ES-I3 (cell line): Measurements from ENCODE around the gene SYNJ2.
"Not testable (repeated sequence)": the region's sequence is repeated elsewhere in the genome, so short reads cannot be mapped to it uniquely, and the experiment has no call there.

Source experiments
- H3K36me3 ChIP-seq: 2 replicates; pipeline ENCODE4 v1.6.1; 2013; ENCODE audit warnings: mild to moderate bottlenecking, low read length, control low read depth, moderate library complexity; ENCODE audit not compliant: insufficient read depth
- H3K4me1 ChIP-seq: 2 replicates; pipeline ENCODE4 v1.6.1; 2013; ENCODE audit warnings: mild to moderate bottlenecking, control low read depth, low read length; ENCODE audit not compliant: insufficient read depth
- H3K9ac ChIP-seq: 2 replicates; pipeline ENCODE4 v1.6.1; 2013; ENCODE audit warnings: low read depth, mild to moderate bottlenecking, low read length, moderate library complexity
- H3K9me3 ChIP-seq: 2 replicates; pipeline ENCODE4 v1.6.1; 2013; ENCODE audit warnings: mild to moderate bottlenecking, low read length, moderate library complexity; ENCODE audit not compliant: control insufficient read depth, insufficient read depth

The SYNJ2 gene, protein sequence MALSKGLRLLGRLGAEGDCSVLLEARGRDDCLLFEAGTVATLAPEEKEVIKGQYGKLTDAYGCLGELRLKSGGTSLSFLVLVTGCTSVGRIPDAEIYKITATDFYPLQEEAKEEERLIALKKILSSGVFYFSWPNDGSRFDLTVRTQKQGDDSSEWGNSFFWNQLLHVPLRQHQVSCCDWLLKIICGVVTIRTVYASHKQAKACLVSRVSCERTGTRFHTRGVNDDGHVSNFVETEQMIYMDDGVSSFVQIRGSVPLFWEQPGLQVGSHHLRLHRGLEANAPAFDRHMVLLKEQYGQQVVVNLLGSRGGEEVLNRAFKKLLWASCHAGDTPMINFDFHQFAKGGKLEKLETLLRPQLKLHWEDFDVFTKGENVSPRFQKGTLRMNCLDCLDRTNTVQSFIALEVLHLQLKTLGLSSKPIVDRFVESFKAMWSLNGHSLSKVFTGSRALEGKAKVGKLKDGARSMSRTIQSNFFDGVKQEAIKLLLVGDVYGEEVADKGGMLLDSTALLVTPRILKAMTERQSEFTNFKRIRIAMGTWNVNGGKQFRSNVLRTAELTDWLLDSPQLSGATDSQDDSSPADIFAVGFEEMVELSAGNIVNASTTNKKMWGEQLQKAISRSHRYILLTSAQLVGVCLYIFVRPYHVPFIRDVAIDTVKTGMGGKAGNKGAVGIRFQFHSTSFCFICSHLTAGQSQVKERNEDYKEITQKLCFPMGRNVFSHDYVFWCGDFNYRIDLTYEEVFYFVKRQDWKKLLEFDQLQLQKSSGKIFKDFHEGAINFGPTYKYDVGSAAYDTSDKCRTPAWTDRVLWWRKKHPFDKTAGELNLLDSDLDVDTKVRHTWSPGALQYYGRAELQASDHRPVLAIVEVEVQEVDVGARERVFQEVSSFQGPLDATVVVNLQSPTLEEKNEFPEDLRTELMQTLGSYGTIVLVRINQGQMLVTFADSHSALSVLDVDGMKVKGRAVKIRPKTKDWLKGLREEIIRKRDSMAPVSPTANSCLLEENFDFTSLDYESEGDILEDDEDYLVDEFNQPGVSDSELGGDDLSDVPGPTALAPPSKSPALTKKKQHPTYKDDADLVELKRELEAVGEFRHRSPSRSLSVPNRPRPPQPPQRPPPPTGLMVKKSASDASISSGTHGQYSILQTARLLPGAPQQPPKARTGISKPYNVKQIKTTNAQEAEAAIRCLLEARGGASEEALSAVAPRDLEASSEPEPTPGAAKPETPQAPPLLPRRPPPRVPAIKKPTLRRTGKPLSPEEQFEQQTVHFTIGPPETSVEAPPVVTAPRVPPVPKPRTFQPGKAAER (N-terminal part only)

DNA sequence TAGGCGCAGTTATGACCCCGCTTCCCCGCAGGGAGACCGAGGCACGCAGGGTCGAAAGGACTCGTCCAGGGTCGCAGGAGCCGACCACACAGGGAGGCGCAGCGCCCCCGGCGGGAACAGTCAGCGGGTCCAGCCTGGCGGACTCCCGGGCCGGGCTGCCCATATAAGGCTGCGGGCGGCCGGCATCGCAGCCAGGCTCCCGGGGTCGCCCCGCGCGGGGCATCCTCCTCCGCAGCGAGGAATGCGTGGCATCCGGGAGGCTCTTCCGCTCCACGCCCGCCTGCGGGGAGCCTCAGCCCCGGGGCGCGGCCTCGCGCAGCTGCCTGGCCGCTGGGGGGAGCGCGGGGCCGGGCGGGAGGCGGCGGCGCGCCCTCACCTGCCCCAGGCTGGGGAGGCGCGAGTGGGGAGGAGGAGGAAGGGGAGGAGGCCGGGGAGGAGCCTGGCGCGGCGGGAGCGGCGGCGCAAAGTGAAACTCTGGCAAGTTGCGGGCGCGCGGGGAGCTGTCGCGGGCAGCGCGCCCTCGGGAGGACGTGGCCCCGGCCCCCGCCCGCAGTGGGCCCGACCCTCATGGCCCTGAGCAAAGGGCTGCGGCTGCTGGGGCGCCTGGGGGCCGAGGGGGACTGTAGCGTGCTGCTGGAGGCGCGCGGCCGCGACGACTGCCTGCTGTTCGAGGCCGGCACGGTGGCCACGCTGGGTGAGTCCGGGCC is at the start of gene SYNJ2:
Gene SYNJ2 (plus strand): TSS at position 469 of the 707 bp plus-strand sequence. CDS start 99 bp downstream, at position 568.
- Histone ChIP-seq H3K4me1 (peaks cover 21% of the 10 kb centered on the region), H3K9ac (peak within 1 kb of the TSS; percentile 68), H3K36me3 (no peaks in the 10 kb centered on the region), H3K9me3 (no peaks in the 10 kb centered on the region)

DNA sequence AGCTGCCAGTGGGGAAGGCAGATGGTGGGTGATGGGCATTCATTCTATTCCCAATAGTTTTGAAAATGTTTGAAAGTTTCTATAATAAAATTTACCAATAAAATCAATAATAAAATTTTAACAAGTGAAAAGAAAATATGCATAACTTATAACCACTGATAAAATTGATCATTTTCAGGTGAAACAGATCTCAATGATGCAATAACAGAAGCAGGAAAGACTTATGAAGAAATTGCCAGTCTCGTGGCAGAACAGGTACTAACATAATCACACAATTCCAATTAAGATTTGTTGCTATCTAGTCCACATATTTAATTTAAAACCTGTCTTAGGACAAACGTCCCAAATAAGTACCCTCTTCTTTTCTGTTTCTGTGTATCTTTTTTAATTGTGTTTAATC is 45.9 kb upstream of the SYNJ2 start:
- H3K9ac ChIP-seq: no peak overlapping the region
- peaks cover 15% of the 10 kb centered on the region for H3K36me3 ChIP-seq
- peaks cover 6% of the 10 kb centered on the region; the same call in 1 of the 2 replicates for H3K4me1 ChIP-seq

DNA sequence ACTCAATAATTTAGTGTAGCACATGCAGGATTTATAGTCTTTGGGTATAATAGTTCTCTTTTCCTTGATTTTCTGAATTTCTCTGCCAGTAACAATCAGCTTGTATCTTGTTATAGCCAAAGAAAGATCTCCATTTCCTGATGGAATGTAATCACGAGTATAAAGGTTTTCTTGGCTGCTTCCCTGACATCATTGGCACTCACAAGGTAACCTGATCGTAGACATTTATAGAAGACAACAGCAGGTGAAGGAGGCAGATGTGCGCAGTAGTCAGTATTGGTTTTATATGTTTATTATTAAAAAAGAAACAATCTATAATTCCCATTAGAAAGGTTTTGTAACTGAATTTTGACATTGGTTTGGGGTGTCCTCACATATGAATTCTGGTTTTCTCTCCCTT is 44.3 kb upstream of the SYNJ2 start:
- no peak overlapping the region for H3K9ac ChIP-seq
- peaks cover 14% of the 10 kb centered on the region; the same call in 1 of the 2 replicates for H3K36me3 ChIP-seq
- no peaks in the 10 kb centered on the region for H3K4me1 ChIP-seq
- H3K9me3 ChIP-seq: no peaks in the 10 kb centered on the region

More for the DNA sequence above, 45.9 kb upstream of the SYNJ2 start:
- no peaks in the 10 kb centered on the region for H3K9me3 ChIP-seq

DNA sequence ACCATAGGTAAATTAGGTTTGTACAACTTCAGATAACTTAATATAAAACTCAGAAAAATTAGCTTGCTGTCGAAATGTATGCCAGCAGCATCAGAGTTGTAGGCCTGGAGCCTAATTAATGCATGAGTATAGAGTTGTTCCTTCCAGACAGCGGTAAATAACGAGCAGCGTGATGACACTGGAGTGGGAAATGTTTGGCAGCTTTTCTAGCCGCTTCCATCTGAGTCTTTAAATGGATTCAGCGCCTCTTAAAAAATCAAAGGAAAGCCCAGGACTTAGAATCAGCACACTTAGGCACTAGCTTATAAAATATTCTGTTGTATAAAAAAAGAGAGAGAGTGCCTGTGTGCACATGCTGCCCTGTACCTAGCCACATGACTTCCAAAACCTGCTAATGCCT is 43.7 kb upstream of the SYNJ2 start:
- Histone ChIP-seq H3K36me3 (peaks cover 11% of the 10 kb centered on the region; the same call in 1 of the 2 replicates), H3K4me1 (no peaks in the 10 kb centered on the region), H3K9ac (no peak overlapping the region), H3K9me3 (no peaks in the 10 kb centered on the region)

DNA sequence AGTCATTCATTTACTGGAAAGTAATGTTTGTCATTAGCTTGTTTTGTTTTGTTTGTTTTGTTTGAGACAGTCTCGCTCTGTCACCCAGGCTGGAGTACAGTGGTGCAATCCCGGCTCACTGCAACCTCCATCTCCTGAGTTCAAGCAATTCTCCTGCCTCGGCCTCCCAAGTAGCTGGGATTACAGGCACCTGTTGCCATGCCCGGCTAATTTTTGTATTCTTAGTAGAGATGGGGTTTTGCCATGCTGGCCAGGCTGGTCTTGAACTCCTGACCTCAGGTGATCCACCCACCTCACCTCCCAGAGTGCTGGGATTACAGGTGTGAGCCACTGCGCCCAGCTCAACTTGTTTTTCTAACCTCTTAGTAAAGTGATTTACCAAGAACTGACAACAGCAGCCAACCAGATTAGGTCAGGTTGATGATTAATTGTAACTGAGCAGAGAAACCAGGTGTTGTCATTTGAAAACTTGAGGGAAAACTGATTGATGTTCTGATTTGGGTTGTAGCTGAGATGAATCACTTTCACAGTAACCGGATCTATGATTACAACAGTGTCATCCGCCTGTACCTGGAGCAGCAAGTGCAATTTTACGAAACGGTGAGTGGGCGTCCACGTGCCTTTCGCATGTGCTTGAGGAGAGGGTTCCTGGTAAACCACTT is 41.2 kb upstream of the SYNJ2 start:
- not testable (repeated sequence) for H3K9me3 ChIP-seq, H3K4me1 ChIP-seq, H3K9ac ChIP-seq
- H3K36me3 ChIP-seq: peaks cover 19% of the 10 kb centered on the region

DNA sequence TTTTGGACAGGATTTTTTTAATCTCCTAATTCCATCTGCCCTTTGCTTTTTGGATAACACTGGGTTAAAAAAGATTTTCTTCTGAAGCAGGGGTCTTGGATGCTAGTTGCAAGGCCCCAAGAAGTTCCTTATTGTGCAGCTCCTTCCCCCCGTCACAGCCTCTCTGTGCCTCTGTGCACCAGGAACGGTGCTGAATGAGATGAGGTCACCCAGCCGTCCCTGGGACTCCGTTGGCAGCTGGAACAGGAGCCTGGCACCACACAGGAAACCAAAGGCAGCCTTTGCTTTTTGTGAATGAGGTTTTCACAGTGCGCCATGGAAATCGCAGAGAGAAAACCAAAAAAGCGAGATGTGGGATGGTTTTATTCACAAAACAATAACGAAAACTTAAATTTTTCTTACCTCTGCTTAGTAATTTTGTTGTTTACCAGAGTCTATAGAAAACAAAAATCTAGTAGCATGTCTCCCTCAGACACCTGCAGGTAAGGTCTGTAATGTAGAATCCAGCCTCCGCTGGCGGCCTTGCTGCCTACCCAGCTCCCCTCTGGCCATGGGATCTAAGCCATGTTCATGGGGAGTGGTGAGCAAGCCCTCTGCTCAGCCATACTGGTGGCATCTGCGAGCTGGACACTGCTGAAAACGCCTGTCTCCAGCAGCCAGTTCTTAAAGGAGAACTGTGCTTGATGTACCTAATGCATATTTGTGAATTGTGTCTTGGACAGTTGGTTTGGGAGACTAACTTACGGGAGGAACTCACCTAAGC is 40.4 kb upstream of the SYNJ2 start:
- Histone ChIP-seq H3K9me3 (no peaks in the 10 kb centered on the region), H3K9ac (no peak overlapping the region), H3K4me1 (no peaks in the 10 kb centered on the region), H3K36me3 (peaks cover 21% of the 10 kb centered on the region)

DNA sequence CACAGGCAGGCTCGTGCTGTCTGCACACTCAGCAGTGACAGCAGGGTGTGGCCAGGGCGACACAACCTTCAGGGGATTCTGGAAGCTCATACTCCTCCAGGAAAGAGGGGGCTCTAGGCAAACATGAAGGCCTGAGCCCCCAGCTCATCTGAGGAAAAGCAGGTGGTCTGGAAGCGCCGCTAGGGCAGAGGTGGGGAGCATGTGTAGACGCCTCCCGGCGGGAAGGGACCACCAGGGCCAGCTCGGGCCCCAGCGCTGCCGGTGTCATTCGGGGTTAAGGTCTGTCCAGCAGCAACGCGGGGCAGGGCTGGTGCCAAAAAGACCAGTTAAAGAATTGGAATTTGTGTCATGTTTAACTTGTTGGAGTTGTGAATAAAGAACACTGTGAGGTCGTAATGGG is 39.3 kb upstream of the SYNJ2 start:
- Histone ChIP-seq H3K4me1 (no peaks in the 10 kb centered on the region), H3K9me3 (no peaks in the 10 kb centered on the region), H3K36me3 (peaks cover 24% of the 10 kb centered on the region), H3K9ac (no peak overlapping the region)

DNA sequence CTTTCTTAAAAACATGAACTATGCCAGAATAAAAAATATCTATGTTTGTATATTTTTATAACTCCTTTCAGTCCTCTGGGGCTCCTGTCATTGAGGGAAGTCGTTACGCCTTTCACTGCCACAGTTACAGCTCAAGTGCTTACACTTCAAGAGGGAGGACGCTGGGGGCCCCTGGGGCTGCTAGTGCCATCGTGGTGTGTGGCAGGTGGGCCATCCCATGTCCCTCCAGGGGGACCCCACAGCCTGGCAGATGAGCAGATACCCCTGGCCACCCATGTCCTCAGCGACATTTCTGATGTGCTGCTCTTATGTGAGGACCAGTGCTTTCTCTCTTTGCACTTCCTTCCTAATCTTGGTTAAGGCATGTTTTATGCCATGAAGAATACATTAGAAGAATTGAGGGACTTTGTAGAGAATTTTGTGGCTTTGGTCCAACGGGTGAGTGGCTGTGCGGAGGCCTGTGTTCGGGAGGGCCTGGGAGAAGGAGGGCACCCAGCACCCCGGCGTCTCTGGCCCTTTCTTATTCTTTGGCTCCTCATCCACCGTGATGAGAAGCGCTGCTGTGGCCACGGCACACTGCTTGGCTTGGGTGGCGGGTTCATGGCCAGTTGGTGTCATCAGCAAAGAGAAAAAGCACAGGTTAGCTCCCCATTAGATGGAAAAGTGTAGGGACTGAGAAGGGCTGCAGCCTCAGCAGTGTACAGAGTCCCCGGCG is 38.3 kb upstream of the SYNJ2 start:
- Histone ChIP-seq H3K36me3 (peaks cover 24% of the 10 kb centered on the region), H3K9ac (no peak overlapping the region), H3K4me1 (no peaks in the 10 kb centered on the region), H3K9me3 (no peaks in the 10 kb centered on the region)

DNA sequence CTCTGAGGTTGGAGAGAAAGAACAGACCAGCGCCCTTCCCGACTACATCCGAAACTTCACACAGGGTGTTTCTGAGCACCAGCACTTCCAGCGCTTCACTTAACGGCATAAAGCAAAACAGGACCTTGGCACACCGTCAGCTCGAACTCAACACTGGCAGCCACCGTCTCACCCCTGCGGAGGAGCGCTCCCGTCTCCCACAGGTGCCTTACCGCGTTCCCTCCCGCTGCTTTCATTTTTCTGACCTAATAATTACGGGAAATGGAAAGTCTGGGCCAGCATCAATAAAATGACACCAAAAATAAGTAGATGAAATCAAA is 37.7 kb upstream of the SYNJ2 start:
- H3K36me3 ChIP-seq: peaks cover 24% of the 10 kb centered on the region
- no peaks in the 10 kb centered on the region for H3K4me1 ChIP-seq
- no peak overlapping the region for H3K9ac ChIP-seq
- H3K9me3 ChIP-seq: no peaks in the 10 kb centered on the region

DNA sequence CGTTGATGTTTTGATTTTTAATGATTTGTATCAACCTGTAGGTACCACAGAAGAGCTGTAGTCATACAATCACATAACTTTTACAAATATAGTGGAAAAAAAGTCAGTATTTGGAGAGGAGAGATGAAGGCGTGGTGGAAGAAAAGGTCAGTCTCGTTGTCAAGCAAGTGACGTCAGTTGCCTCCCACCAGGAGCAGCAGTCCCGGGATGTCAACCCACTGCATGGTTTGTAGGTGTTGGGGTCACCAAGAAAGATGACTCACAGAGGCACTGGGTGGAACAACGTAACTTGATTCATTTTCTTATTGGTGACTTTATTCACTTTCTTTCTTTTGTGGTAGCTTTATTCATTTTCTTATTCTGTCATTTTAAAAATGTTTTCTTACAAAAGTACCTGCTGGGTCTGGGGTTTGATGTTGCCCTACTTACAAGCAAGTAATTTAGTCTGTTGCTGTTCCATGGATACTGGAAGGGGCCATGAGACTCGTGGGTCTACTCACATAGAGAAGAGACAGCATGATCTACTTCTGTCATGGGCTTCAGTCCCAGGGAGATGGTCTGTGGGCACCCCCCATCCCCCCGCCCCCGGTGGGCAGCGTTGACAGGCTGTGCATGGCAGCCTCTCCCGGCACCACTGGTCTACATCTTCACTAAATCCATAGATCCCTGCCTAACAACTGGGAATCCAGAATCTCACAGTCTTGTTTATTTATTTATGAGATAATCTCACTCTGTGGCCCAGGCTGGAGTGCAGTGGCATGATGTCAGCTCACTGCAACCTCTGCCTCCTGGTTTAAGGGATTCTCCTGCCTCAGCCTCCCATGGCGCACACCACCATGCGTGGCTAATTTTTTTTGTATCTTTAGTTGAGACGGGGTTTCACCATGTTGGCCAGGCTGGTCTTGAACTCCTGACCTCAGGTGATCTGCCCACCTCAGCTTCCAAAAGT is 36.4 kb upstream of the SYNJ2 start:
- H3K9ac ChIP-seq: no peak overlapping the region
- H3K4me1 ChIP-seq: no peaks in the 10 kb centered on the region
- no peaks in the 10 kb centered on the region for H3K9me3 ChIP-seq
- H3K36me3 ChIP-seq: peaks cover 24% of the 10 kb centered on the region

DNA sequence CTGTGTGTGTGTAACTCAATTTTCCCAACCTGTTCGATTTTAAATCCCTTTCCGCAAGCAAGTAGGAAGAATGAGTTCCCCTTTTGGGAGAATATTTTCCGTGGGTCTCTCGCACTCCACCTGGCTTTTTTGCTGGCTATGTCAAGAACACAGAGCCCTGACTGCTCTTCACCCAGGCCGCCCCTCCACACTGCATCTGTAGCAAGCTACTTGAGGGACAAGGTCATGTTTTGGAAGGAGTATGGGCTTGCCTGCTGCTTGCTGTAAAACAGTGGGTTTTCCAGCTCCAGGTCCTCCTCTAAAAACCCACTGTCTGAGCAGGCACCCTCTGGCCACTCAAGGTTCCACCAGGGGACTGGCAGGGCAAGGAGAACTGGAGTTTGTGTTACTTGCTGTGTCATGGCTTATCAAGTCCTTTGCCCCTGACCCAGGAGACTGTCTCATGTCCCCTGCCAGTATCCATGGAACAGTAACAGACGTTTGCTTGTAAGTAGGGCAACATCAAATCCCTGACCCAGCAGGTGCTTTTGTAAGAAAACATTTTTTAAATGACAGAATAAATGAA is 35.5 kb upstream of the SYNJ2 start:
- Histone ChIP-seq H3K4me1 (no peaks in the 10 kb centered on the region), H3K9ac (no peak overlapping the region), H3K9me3 (no peaks in the 10 kb centered on the region), H3K36me3 (peaks cover 23% of the 10 kb centered on the region)
